PC-3 (cell line): ENCODE results near the gene TAOK3. TPM values are rescaled to one million over a fixed set of nuclear protein-coding genes. Genes with fewer than 3 reads are reported as not detected.

Source experiments
- ATAC-seq: fragments of 200-7000 bp; cut with Tn5 transposase; 2 replicates; pipeline ENCODE4 v1.9.1; 2020; ENCODE audit warnings: mild to moderate bottlenecking, moderate library complexity
- BruUV-seq: library from RNA; stranded (reverse); fragments of 400-500 nt; replicated peaks from 2 replicates; lab custom pipeline; 2021; lab: Mats Ljungman, UMichigan
- CTCF ChIA-PET: fragments of 300-600 bp; sonication (Branson Sonifier 250); formaldehyde crosslinking; loops from one replicate; lab custom pipeline; 2022; ENCODE audit warnings: antibody characterized with exemption; lab: Charles Lee
- POLR2A ChIA-PET: fragments of 300-600 bp; sonication (Branson Sonifier 250); formaldehyde crosslinking; loops from one replicate; lab custom pipeline; 2022; ENCODE audit warnings: antibody characterized with exemption; ENCODE audit not compliant: unreplicated experiment; lab: Charles Lee
- DNase-seq: peaks from one replicate; pipeline ENCODE4 v3.0.0-alpha.2; 2015
- H2AFZ ChIP-seq: fragments of 300-600 bp; sonication (generic); 2 replicates; pipeline ENCODE4 v1.6.0; 2016; ENCODE audit warnings: antibody characterized with exemption, low read length
- H3F3A ChIP-seq: fragments of 300-600 bp; sonication (generic); one replicate; pipeline ENCODE4 v1.6.0; 2017; ENCODE audit warnings: antibody characterized with exemption, low read length, control low read depth, mild to moderate bottlenecking; ENCODE audit not compliant: unreplicated experiment
- H3K27ac ChIP-seq: fragments of 300-600 bp; sonication (generic); 2 replicates; pipeline ENCODE4 v1.5.1; 2016; ENCODE audit warnings: mild to moderate bottlenecking, low read length
- H3K27me3 ChIP-seq: fragments of 300-600 bp; sonication (generic); 2 replicates; pipeline ENCODE4 v1.6.1; 2016; ENCODE audit warnings: low read length, mixed read lengths
- H3K36me3 ChIP-seq: fragments of 300-600 bp; sonication (generic); 2 replicates; pipeline ENCODE4 v1.6.1; 2016; ENCODE audit warnings: low read depth, mixed run types, low read length, mixed read lengths
- H3K4me1 ChIP-seq: fragments of 300-600 bp; sonication (generic); 2 replicates; pipeline ENCODE4 v1.5.1; 2016; ENCODE audit warnings: low read length; ENCODE audit not compliant: insufficient read depth
- H3K4me2 ChIP-seq: fragments of 300-600 bp; sonication (generic); 2 replicates; pipeline ENCODE4 v1.6.0; 2016; ENCODE audit warnings: low read length
- H3K4me3 ChIP-seq: fragments of 300-600 bp; sonication (generic); 2 replicates; pipeline ENCODE4 v1.5.1; 2016; ENCODE audit warnings: mild to moderate bottlenecking, low read length, mixed read lengths
- H3K79me2 ChIP-seq: fragments of 300-600 bp; sonication (generic); 2 replicates; pipeline ENCODE4 v1.6.1; 2017; ENCODE audit warnings: low read length, mixed read lengths
- H3K9ac ChIP-seq: fragments of 300-600 bp; sonication (generic); 2 replicates; pipeline ENCODE4 v1.6.0; 2016; ENCODE audit warnings: mild to moderate bottlenecking, low read length
- H3K9me2 ChIP-seq: fragments of 300-600 bp; sonication (generic); replicated peaks from 2 replicates; pipeline ENCODE4 v1.6.1; 2016; ENCODE audit warnings: mixed run types, low read length, mixed read lengths
- H3K9me3 ChIP-seq: fragments of 300-600 bp; sonication (generic); 2 replicates; pipeline ENCODE4 v1.6.1; 2016; ENCODE audit warnings: low read length, mixed read lengths
- H4K20me1 ChIP-seq: fragments of 300-600 bp; sonication (generic); 2 replicates; pipeline ENCODE4 v1.6.1; 2016; ENCODE audit warnings: low read length, mixed read lengths
- CTCF ChIP-seq: fragments of 300-600 bp; sonication (generic); conservative IDR thresholded peaks from 2 replicates; pipeline ENCODE4 v1.5.1; 2017; ENCODE audit warnings: antibody characterized with exemption, low read depth, mild to moderate bottlenecking, low read length
- EZH2 ChIP-seq: fragments of 300-600 bp; sonication (generic); IDR thresholded peaks from one replicate; pipeline ENCODE4 v1.6.1; 2017; ENCODE audit warnings: antibody characterized with exemption, mild to moderate bottlenecking, low read length; ENCODE audit not compliant: unreplicated experiment
- EZH2phosphoT487 ChIP-seq: fragments of 300-600 bp; sonication (generic); IDR thresholded peaks from 2 replicates; pipeline ENCODE4 v1.6.1; 2018; ENCODE audit warnings: mild to moderate bottlenecking, antibody characterized with exemption, low read length, borderline replicate concordance
- intact Hi-C: fragments of 100-400 bp; cut with micrococcal nuclease; formaldehyde crosslinking; loops from 2 replicates; pipeline ENCODE4 v1.9.0; 2023
- total RNA-seq: library from RNA; depleted of rRNA; stranded (reverse); fragments of >200 nt; gene quantifications from 2 replicates; pipeline ENCODE4 v1.2.3, GENCODE V29; 2014

The TAOK3 gene
- total RNA-seq, 1 experiment from 2014 or later, result 27.9 TPM

- no peaks in the 10 kb centered on the region for H3F3A ChIP-seq
- no peak overlapping the region for H3K27ac ChIP-seq
- no peaks in the 10 kb centered on the region for H3K36me3 ChIP-seq
- H3K4me3 ChIP-seq, result no peak overlapping the region
- no peak for TF ChIP-seq EZH2
- TF ChIP-seq CTCF, result no peak
- no peak for TF ChIP-seq EZH2phosphoT487
- no peaks in the 10 kb centered on the region for H3K4me1 ChIP-seq
- ATAC-seq, result no peak
- CTCF ChIA-PET, result no interaction called here
- H3K9ac ChIP-seq, result no peak overlapping the region
- H2AFZ ChIP-seq, result no peak overlapping the region
- intact Hi-C loops, result no loop called here
- no peak for DNase-seq
- H3K9me3 ChIP-seq, result no peaks in the 10 kb centered on the region
- no TSS peak for BruUV-seq
- no peaks in the 10 kb centered on the region for H3K9me2 ChIP-seq
- H3K79me2 ChIP-seq, result no peaks in the 10 kb centered on the region
- H3K4me2 ChIP-seq, result no peak overlapping the region
- H4K20me1 ChIP-seq, result no peaks in the 10 kb centered on the region
- POLR2A ChIA-PET, result interaction anchor here (0.6 kb wide), 1 partner anchor 20 kb away, joined by 6 read pairs; no protein-coding TSS in a partner anchor
- H3K27me3 ChIP-seq, result no peaks in the 10 kb centered on the region
These were observed 79.9 kb downstream of the TAOK3 start for GRCh38 chr12:118292836-118293235.

- Histone ChIP-seq H3K27ac (no peak overlapping the region), H3K4me2 (no peak overlapping the region), H3K4me3 (no peak overlapping the region), H3K9ac (no peak overlapping the region), H3F3A (no peaks in the 10 kb centered on the region), H3K4me1 (no peaks in the 10 kb centered on the region), H3K79me2 (no peaks in the 10 kb centered on the region), H3K27me3 (no peaks in the 10 kb centered on the region), H3K36me3 (no peaks in the 10 kb centered on the region), H3K9me2 (no peaks in the 10 kb centered on the region), H3K9me3 (no peaks in the 10 kb centered on the region), H4K20me1 (no peaks in the 10 kb centered on the region), H2AFZ (no peak overlapping the region)
- no peak for TF ChIP-seq EZH2
- TF ChIP-seq CTCF, result no peak
- TF ChIP-seq EZH2phosphoT487, result no peak
- BruUV-seq, result no TSS peak
- POLR2A ChIA-PET, result no interaction called here
- ATAC-seq (no peak), DNase-seq (no peak)
- CTCF ChIA-PET, result no interaction called here
- intact Hi-C loops, result no loop called here
These were observed 82.6 kb downstream of the TAOK3 start for GRCh38 chr12:118290130-118290529.

GRCh38 chr12:118288174-118288573, 84.5 kb downstream of the TAOK3 start:
- no peak for ATAC-seq
- Histone ChIP-seq H3K9ac (no peak overlapping the region), H3K79me2 (no peaks in the 10 kb centered on the region), H2AFZ (no peak overlapping the region), H3K9me3 (no peaks in the 10 kb centered on the region), H3K9me2 (no peaks in the 10 kb centered on the region), H3K4me3 (no peak overlapping the region), H3K27me3 (no peaks in the 10 kb centered on the region), H3F3A (no peaks in the 10 kb centered on the region), H3K27ac (no peak overlapping the region), H3K4me2 (no peak overlapping the region), H3K36me3 (no peaks in the 10 kb centered on the region), H4K20me1 (no peaks in the 10 kb centered on the region), H3K4me1 (no peaks in the 10 kb centered on the region)
- intact Hi-C loops, result no loop called here
- BruUV-seq, result no TSS peak
- TF ChIP-seq EZH2phosphoT487 (no peak), CTCF (no peak), EZH2 (no peak)
- CTCF ChIA-PET, result no interaction called here
- POLR2A ChIA-PET, result no interaction called here
- DNase-seq, result no peak
